ENCODE results near the gene CHD9.

CHD9 gene

GRCh38 chr16:53235851-53236250 lies 181.1 kb downstream of the CHD9 start:
- TF ChIP-seq ZNF121 (tag by site-specific recombination; IDR thresholded peaks at IDR 0.05) (no peak), TCF7L2 (IDR thresholded peaks at IDR 0.05; ENCODE audit: borderline replicate concordance, low read depth, low read length) (no peak), ZNF621 (tag by site-specific recombination; IDR thresholded peaks at IDR 0.05) (no peak), BCL11A (tag by site-specific recombination; IDR thresholded peaks at IDR 0.05; ENCODE audit: low read depth) (no peak), MZF1 (tag by site-specific recombination; IDR thresholded peaks at IDR 0.05; ENCODE audit: borderline replicate concordance) (no peak), OVOL3 (tag by site-specific recombination; IDR thresholded peaks at IDR 0.05) (no peak), ZNF677 (tag by site-specific recombination; IDR thresholded peaks at IDR 0.05) (no peak)
- ChIA-PET POLR2A (no interaction called here), CTCF (no interaction called here)
- peaks cover 52 to 84% of the 10 kb centered on the region in 2 experiments for H3K36me3 ChIP-seq (ENCODE audit: control insufficient read depth in 2 of 2, insufficient read depth in 1 of 2, low read length in 2 of 2)
- H3K4me1 ChIP-seq (ENCODE audit: control insufficient read depth, insufficient read depth, low read length): no peaks in the 10 kb centered on the region
- H3K9me3 ChIP-seq (ENCODE audit: control insufficient read depth, insufficient read depth, low read depth, low read length): no peaks in the 10 kb centered on the region
- no peak overlapping the region for H3K27ac ChIP-seq (ENCODE audit: extremely low read depth, low read depth, low read length)
- H3K4me3 ChIP-seq (ENCODE audit: low read depth, low read length): no peak overlapping the region

GRCh38 chr16:53249331-53249730 lies 194.5 kb downstream of the CHD9 start:
- peaks cover 42 to 80% of the 10 kb centered on the region in 2 experiments for H3K36me3 ChIP-seq (ENCODE audit: control insufficient read depth in 2 of 2, insufficient read depth in 1 of 2, low read length in 2 of 2)
- ChIA-PET POLR2A (no interaction called here), CTCF (interaction anchor here (0.5 to 1.0 kb wide), 3 partner anchors 130 to 194 kb away, joined by 3 read pairs; no protein-coding TSS in a partner anchor)
- no peaks in the 10 kb centered on the region for H3K9me3 ChIP-seq (ENCODE audit: control insufficient read depth, insufficient read depth, low read depth, low read length)
- TF ChIP-seq ZNF221 (tag by site-specific recombination; IDR thresholded peaks at IDR 0.05; ENCODE audit: borderline replicate concordance) (no peak), ZBTB8A (tag by site-specific recombination; IDR thresholded peaks at IDR 0.05) (no peak), ZNF292 (tag by site-specific recombination; IDR thresholded peaks at IDR 0.05; ENCODE audit: borderline replicate concordance, low read depth) (no peak), ZBTB20 (tag by site-specific recombination; IDR thresholded peaks at IDR 0.05) (no peak), ZNF341 (tag by site-specific recombination; IDR thresholded peaks at IDR 0.05; ENCODE audit: low read depth) (no peak), WT1 (tag by site-specific recombination; IDR thresholded peaks at IDR 0.05) (no peak), ZNF600 (tag by site-specific recombination; IDR thresholded peaks at IDR 0.05) (no peak), ZNF391 (tag by site-specific recombination; IDR thresholded peaks at IDR 0.05; ENCODE audit: borderline replicate concordance, low read depth) (no peak), ZNF624 (tag by site-specific recombination; IDR thresholded peaks at IDR 0.05) (no peak), ZNF354C (tag by site-specific recombination; IDR thresholded peaks at IDR 0.05; ENCODE audit: borderline replicate concordance, low read depth) (no peak), SALL2 (tag by site-specific recombination; IDR thresholded peaks at IDR 0.05; ENCODE audit: borderline replicate concordance) (no peak)
- TF ChIP-seq, protein P1, sequence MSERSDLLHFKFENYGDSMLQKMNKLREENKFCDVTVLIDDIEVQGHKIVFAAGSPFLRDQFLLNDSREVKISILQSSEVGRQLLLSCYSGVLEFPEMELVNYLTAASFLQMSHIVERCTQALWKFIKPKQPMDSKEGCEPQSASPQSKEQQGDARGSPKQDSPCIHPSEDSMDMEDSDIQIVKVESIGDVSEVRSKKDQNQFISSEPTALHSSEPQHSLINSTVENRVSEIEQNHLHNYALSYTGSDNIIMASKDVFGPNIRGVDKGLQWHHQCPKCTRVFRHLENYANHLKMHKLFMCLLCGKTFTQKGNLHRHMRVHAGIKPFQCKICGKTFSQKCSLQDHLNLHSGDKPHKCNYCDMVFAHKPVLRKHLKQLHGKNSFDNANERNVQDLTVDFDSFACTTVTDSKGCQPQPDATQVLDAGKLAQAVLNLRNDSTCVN (tag by site-specific recombination; optimal IDR thresholded peaks at IDR 0.05): no peak
- TF ChIP-seq, protein P2, sequence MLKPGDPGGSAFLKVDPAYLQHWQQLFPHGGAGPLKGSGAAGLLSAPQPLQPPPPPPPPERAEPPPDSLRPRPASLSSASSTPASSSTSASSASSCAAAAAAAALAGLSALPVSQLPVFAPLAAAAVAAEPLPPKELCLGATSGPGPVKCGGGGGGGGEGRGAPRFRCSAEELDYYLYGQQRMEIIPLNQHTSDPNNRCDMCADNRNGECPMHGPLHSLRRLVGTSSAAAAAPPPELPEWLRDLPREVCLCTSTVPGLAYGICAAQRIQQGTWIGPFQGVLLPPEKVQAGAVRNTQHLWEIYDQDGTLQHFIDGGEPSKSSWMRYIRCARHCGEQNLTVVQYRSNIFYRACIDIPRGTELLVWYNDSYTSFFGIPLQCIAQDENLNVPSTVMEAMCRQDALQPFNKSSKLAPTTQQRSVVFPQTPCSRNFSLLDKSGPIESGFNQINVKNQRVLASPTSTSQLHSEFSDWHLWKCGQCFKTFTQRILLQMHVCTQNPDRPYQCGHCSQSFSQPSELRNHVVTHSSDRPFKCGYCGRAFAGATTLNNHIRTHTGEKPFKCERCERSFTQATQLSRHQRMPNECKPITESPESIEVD (tag by site-specific recombination; IDR thresholded peaks at IDR 0.05): no peak
- no peaks in the 10 kb centered on the region for H3K4me1 ChIP-seq (ENCODE audit: control insufficient read depth, insufficient read depth, low read length)
- no peak overlapping the region for H3K4me3 ChIP-seq (ENCODE audit: low read depth, low read length)
- H3K27ac ChIP-seq (ENCODE audit: extremely low read depth, low read depth, low read length): no peak overlapping the region

GRCh38 chr16:53257001-53257400 lies 202.2 kb downstream of the CHD9 start:
- peaks cover 36 to 86% of the 10 kb centered on the region in 2 experiments for H3K36me3 ChIP-seq (ENCODE audit: control insufficient read depth in 2 of 2, insufficient read depth in 1 of 2, low read length in 2 of 2)
- POLR2A ChIA-PET: no interaction called here
- no peak overlapping the region for H3K4me3 ChIP-seq (ENCODE audit: low read depth, low read length)
- no peaks in the 10 kb centered on the region for H3K9me3 ChIP-seq (ENCODE audit: control insufficient read depth, insufficient read depth, low read depth, low read length)
- H3K4me1 ChIP-seq (ENCODE audit: control insufficient read depth, insufficient read depth, low read length): no peaks in the 10 kb centered on the region
- no peak overlapping the region for H3K27ac ChIP-seq (ENCODE audit: extremely low read depth, low read depth, low read length)
- CTCF ChIA-PET: interaction anchor here (1.1 kb wide), 1 partner anchor 14 kb away, joined by 3 read pairs; no protein-coding TSS in a partner anchor
- TF ChIP-seq ZNF596 (tag by site-specific recombination; IDR thresholded peaks at IDR 0.05) (no peak), MYNN (tag by site-specific recombination; IDR thresholded peaks at IDR 0.05; ENCODE audit: borderline replicate concordance) (no peak), ZNF600 (tag by site-specific recombination; IDR thresholded peaks at IDR 0.05) (no peak), BCL11B (tag by site-specific recombination; IDR thresholded peaks at IDR 0.05; ENCODE audit: low read depth) (no peak), ZNF16 (tag by site-specific recombination; IDR thresholded peaks at IDR 0.05; ENCODE audit: low read depth) (no peak), ZNF184 (tag by site-specific recombination; IDR thresholded peaks at IDR 0.05) (no peak)

All from HEK293 (cell line).